CD14-positive monocyte (primary cell): ENCODE measurements around the gene CACNA1C. TPM values are rescaled to one million over a fixed set of nuclear protein-coding genes. Genes with fewer than 3 reads are reported as not detected.
"Not testable (repeated sequence)": the region's sequence is repeated elsewhere in the genome, so short reads cannot be mapped to it uniquely, and the experiment has no call there.

Source experiments
- DNase-seq, 3 donors: peaks; one replicate each; pipeline ENCODE4 v3.0.0-alpha.2; 2011 to 2022
- H2AFZ ChIP-seq: 2 replicates; pipeline ENCODE4 v1.6.0; 2012; ENCODE audit warnings: mild to moderate bottlenecking, low read depth, low read length, inconsistent platforms; ENCODE audit not compliant: insufficient read depth, poor library complexity, severe bottlenecking
- H3K27ac ChIP-seq, 2 donors: 1 replicate in 1 of 2; 2 replicates in 1 of 2; pipeline ENCODE4 v1.5.1; 2012 to 2013; ENCODE audit warnings: low read length in 2 of 2, control low read depth in 1 of 2, inconsistent platforms in 1 of 2, low read depth in 1 of 2, mild to moderate bottlenecking in 1 of 2
- H3K27me3 ChIP-seq, 2 donors: one replicate each; pipeline versions ENCODE4 v1.6.0 to v1.6.1; 2011 to 2013; ENCODE audit warnings: low read length in 2 of 2; ENCODE audit not compliant: control insufficient read depth in 2 of 2, insufficient read depth in 2 of 2
- H3K36me3 ChIP-seq, 2 donors: replicated peaks in 1 of 2; 1 replicate in 1 of 2; 2 replicates in 1 of 2; pipeline versions ENCODE4 v1.5.1 to v1.6.1; 2012 to 2013; ENCODE audit warnings: low read length in 2 of 2, control low read depth in 1 of 2, inconsistent platforms in 1 of 2, mild to moderate bottlenecking in 1 of 2; ENCODE audit not compliant: insufficient read depth in 2 of 2, control insufficient read depth in 1 of 2
- H3K4me1 ChIP-seq, 2 donors: 1 replicate in 1 of 2; 2 replicates in 1 of 2; pipeline versions ENCODE4 v1.5.1 to v1.6.1; 2012 to 2013; ENCODE audit warnings: low read length in 2 of 2, control low read depth in 1 of 2, inconsistent platforms in 1 of 2, mild to moderate bottlenecking in 1 of 2, moderate library complexity in 1 of 2; ENCODE audit not compliant: insufficient read depth in 2 of 2, control insufficient read depth in 1 of 2
- H3K4me2 ChIP-seq: replicated peaks from 2 replicates; pipeline ENCODE3; 2012; ENCODE audit warnings: low read length, moderate library complexity, mild to moderate bottlenecking; ENCODE audit not compliant: poor library complexity, severe bottlenecking; ENCODE audit errors: extremely low read depth
- H3K4me3 ChIP-seq, 3 experiments: fragments of 200-600 bp in 1 of 3; sonication (generic) in 1 of 3; replicated peaks in 1 of 3; 1 replicate in 2 of 3; 2 replicates in 1 of 3; pipeline ENCODE4 v1.5.1; 2011 to 2013; ENCODE audit warnings: low read length in 3 of 3, mild to moderate bottlenecking in 3 of 3, control low read depth in 2 of 3, low read depth in 2 of 3, inconsistent platforms in 1 of 3, moderate library complexity in 1 of 3
- H3K79me2 ChIP-seq: 2 replicates; pipeline ENCODE4 v1.6.0; 2012; ENCODE audit warnings: mild to moderate bottlenecking, control low read depth, inconsistent platforms, low read length, moderate library complexity; ENCODE audit not compliant: insufficient read depth
- H3K9ac ChIP-seq: 2 replicates; pipeline ENCODE4 v1.6.0; 2017; ENCODE audit warnings: low read length, mild to moderate bottlenecking; ENCODE audit not compliant: insufficient read depth, poor library complexity, severe bottlenecking
- H3K9me3 ChIP-seq, 2 donors: replicated peaks in 1 of 2; 1 replicate in 1 of 2; 2 replicates in 1 of 2; pipeline versions ENCODE4 v1.5.1 to v1.6.1; 2012 to 2013; ENCODE audit warnings: low read length in 2 of 2, control low read depth in 1 of 2; ENCODE audit not compliant: control insufficient read depth in 1 of 2, insufficient read depth in 1 of 2
- H4K20me1 ChIP-seq: 2 replicates; pipeline ENCODE4 v1.6.0; 2012; ENCODE audit warnings: mild to moderate bottlenecking, low read length, control low read depth, moderate library complexity; ENCODE audit not compliant: insufficient read depth
- H3K27ac Mint-ChIP-seq, 7 donors: one replicate each; pipeline ENCODE4 v1.8.0; 2020; ENCODE audit warnings: mild to moderate bottlenecking in 7 of 7, mixed read lengths in 7 of 7, moderate library complexity in 6 of 7, inconsistent platforms in 2 of 7
- H3K27me3 Mint-ChIP-seq, 3 donors: one replicate each; pipeline ENCODE4 v1.8.0; 2021 to 2022; ENCODE audit warnings: low read depth in 3 of 3, mild to moderate bottlenecking in 3 of 3, mixed read lengths in 3 of 3, moderate library complexity in 3 of 3, inconsistent platforms in 1 of 3
- H3K36me3 Mint-ChIP-seq, 2 donors: one replicate each; pipeline ENCODE4 v1.8.0; 2020; ENCODE audit warnings: mixed read lengths in 2 of 2, inconsistent platforms in 1 of 2, mild to moderate bottlenecking in 1 of 2
- H3K4me1 Mint-ChIP-seq: one replicate; pipeline ENCODE4 v1.8.0; 2020; ENCODE audit warnings: mild to moderate bottlenecking, mixed read lengths
- H3K4me3 Mint-ChIP-seq, 2 donors: one replicate each; pipeline ENCODE4 v1.8.0; 2020; ENCODE audit warnings: mild to moderate bottlenecking in 2 of 2, mixed read lengths in 2 of 2, moderate library complexity in 1 of 2
- H3K9me3 Mint-ChIP-seq, 7 donors: one replicate each; pipeline ENCODE4 v1.8.0; 2020 to 2022; ENCODE audit warnings: mixed read lengths in 7 of 7, mild to moderate bottlenecking in 6 of 7, moderate library complexity in 6 of 7, inconsistent platforms in 2 of 7
- CTCF ChIP-seq: fragments of 200-600 bp; IDR thresholded peaks from one replicate; pipeline ENCODE4 v1.8.0; 2022; ENCODE audit warnings: antibody characterized with exemption, mild to moderate bottlenecking
- WGBS: methylation state at CpG from one replicate; pipeline ENCODE4 v1.1.5; 2013; ENCODE audit warnings: missing lambda C conversion rate; ENCODE audit not compliant: insufficient coverage; 5-methylcytosine and 5-hydroxymethylcytosine counted together
- intact Hi-C, 2 donors: fragments of 100-400 bp; cut with micrococcal nuclease; formaldehyde crosslinking; loops; one replicate each; pipeline versions ENCODE4 v1.15.0 to v1.15.1; 2023
- polyA plus RNA-seq, 3 donors: library from polyadenylated mRNA; depleted of rRNA in 1 of 3; unstranded in 2 of 3; stranded (reverse) in 1 of 3; fragments of 300-500 nt in 2 of 3; fragments of >200 nt in 1 of 3; fragmentation: Illumina TruSeq in 2 of 3; gene quantifications; 1 replicate in 2 of 3; 2 replicates in 1 of 3; pipeline ENCODE4 v1.2.3, GENCODE V29; 2012 to 2021

Gene CACNA1C
- polyA plus RNA-seq, 3 donors = not detected

DNA sequence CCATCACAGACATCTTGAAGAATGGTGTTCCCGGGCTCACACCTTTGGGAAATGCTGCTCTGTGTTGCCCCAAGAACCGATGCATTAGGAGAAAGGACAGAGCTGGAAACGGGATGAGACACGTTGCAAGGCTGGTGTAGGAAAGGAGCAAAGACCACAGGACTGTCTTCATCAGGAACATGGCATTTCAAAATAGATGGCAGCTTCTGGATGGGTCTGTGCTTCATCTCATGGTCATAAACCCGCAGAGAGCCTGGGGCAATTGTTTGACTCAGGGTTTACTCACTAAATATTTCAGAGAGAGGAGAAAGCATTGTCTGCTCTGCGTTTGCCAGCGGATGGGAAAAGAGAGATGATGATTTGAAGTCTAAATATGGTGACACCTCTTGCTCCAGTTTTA, 76.3 kb downstream of the CACNA1C start:
- Histone ChIP-seq H3K27me3 (peaks cover 0 to 4% of the 10 kb centered on the region in 2 donors), H3K4me1 (no peaks in the 10 kb centered on the region), H4K20me1 (no peaks in the 10 kb centered on the region), H3K36me3 (no peaks in the 10 kb centered on the region), H3K9ac (no peak overlapping the region), H3K79me2 (no peaks in the 10 kb centered on the region), H3K4me2 (no peak overlapping the region), H3K9me3 (no peaks in the 10 kb centered on the region), H3K4me3 (no peak overlapping the region), H3K27ac (no peak overlapping the region), H2AFZ (no peak overlapping the region)
- Mint-ChIP-seq H3K4me3 (no peak overlapping the region), H3K4me1 (no peaks in the 10 kb centered on the region), H3K36me3 (no peaks in the 10 kb centered on the region), H3K9me3 (peaks cover 0 to 2% (median 0%) of the 10 kb centered on the region in 7 donors), H3K27ac (no peak overlapping the region), H3K27me3 (peaks cover 7 to 9% (median 7%) of the 10 kb centered on the region in 3 donors)
- intact Hi-C loops = no loop called here
- WGBS = 84% methylated on average over 4 of the region's 7 CpGs
- DNase-seq = no peak
- no peak for TF ChIP-seq CTCF

- H3K27me3 ChIP-seq, intact Hi-C loops, H3K4me2 ChIP-seq, H4K20me1 ChIP-seq, H3K79me2 ChIP-seq, H3K9me3 ChIP-seq, H3K36me3 Mint-ChIP-seq, H3K4me3 Mint-ChIP-seq, H3K9me3 Mint-ChIP-seq, H3K4me1 Mint-ChIP-seq, H3K27ac Mint-ChIP-seq, H3K27ac ChIP-seq, H3K9ac ChIP-seq, H3K4me1 ChIP-seq, DNase-seq, H3K27me3 Mint-ChIP-seq, H3K4me3 ChIP-seq, H3K36me3 ChIP-seq, H2AFZ ChIP-seq: not testable (repeated sequence)
- WGBS = 100% methylated on average over 1 of the region's 37 CpGs
Observed at GRCh38 chr12:2135661-2136418, 83.1 kb downstream of the CACNA1C start.
